GM23248 (cell line): ENCODE data around the gene WFDC8.

ENCODE experiments used
- EZH2 ChIP-seq: fragments of 200-600 bp; sonication (generic); IDR thresholded peaks from 2 replicates; pipeline ENCODE4 v1.6.1; 2018; ENCODE audit warnings: antibody characterized with exemption, mild to moderate bottlenecking; ENCODE audit not compliant: insufficient read depth, poor library complexity, severe bottlenecking
- EZH2phosphoT487 ChIP-seq: fragments of 200-600 bp; sonication (generic); IDR thresholded peaks from 2 replicates; pipeline ENCODE4 v1.6.1; 2018; ENCODE audit warnings: antibody characterized with exemption, moderate library complexity, mild to moderate bottlenecking, low read depth; ENCODE audit not compliant: insufficient read depth

GRCh38 chr20:45545754-45546453 lies 33.2 kb downstream of the WFDC8 start:
- no peak for TF ChIP-seq EZH2
- no peak for TF ChIP-seq EZH2phosphoT487
